HG03066 (cell line): ENCODE data around the gene SLC4A2.
A peak's percentile ranks its signal among the peaks of the same experiment; 100 is the strongest.
"Not testable (repeated sequence)": the region's sequence is repeated elsewhere in the genome, so short reads cannot be mapped to it uniquely, and the experiment has no call there.

Experiments used
- ATAC-seq: cut with Tn5 transposase; IDR thresholded peaks from one replicate; pipeline ENCODE4 v1.9.1; 2021; ENCODE audit warnings: low read depth; ENCODE audit not compliant: unreplicated experiment

Gene SLC4A2

DNA sequence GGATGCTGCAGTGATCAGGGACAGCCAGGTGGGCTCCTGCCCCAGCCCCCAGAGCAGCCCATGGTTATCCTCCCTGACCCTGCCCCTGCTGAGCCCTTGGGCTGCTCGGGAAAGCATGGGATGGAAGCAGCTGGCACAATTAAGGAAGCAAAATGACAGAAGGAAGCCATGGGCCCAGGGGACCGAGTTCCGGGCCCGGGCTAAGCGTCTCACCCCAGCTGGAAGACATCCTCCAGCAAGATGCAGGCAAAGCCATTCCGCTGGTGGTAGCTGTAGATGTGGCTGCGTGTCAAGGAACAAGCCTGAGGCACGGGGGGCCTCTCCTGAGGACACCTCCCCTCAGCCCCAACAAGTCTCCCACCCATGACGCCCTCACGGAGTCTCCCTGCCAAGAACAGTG, 36.2 kb upstream of the SLC4A2 start:
- ATAC-seq, result no peak

DNA sequence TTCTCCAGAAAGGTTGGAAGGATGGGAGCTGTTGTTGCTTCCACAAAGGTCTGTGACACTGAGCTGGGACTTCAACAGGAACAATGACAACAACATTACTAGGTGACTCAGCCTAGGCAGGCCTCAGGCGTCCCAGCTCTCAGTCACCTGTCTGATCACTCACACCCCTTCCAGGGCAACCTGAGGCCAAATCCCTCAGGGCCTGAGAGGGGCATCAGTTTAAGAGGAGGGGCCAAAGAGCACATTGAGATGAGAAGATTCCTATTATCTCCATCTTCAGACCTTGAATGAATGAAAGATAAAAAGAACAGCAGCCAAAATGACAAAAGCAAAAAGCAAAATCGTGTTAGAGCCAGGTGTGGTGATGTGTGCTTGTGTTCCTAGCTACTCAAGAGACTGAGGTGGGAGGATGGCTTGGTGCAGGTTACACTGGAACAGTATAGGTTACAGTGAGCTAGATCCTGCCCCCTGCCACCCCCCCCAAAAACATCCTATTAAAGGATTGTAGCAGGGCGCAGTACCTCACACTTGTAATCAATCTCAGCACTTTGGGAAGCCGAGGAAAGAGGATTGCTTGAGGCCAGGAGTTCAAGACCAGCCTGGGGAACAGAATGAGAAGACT, 34.8 kb upstream of the SLC4A2 start, which contains the start of gene ATG9B:
Gene ATG9B, minus strand, starts transcription at position 60 of the 622 bp plus-strand sequence. CDS start 71 bp downstream, outside the sequence.
- ATAC-seq, result no peak

DNA sequence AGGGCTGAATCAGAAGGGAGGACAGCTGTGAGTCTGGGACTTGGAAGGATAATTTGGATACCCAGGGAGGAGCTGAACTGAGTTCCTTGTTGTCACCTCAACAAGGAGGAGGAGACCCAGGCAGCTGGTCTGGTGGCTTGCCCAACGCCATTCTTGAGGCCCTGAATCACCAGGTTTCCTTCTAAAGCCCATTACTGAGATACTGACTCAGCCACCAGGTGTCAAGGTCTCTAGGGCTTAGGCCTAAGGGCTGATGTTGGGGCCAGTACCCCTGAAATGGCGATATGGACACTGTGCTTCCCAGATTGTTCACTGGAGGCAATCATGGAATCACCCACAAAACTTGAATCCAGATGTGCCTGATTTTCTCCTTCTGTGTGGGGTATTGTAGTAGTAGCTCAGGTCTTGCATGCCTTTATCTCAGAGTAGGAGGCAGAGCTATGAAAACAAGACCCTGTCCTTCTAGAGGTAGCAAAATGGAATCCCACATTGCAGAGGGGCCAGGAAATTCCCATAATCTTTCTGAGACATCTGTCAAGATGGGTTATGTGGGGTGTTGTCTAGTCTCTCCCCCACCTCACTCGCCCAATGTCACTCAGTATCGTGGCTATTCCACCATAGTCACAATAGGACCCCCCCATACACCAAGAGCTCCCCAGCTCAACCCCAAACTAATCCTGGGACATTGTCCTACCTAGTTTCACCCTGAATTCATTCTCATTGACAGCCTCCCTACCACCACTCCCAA, 33.3 kb upstream of the SLC4A2 start:
- no peak for ATAC-seq

DNA sequence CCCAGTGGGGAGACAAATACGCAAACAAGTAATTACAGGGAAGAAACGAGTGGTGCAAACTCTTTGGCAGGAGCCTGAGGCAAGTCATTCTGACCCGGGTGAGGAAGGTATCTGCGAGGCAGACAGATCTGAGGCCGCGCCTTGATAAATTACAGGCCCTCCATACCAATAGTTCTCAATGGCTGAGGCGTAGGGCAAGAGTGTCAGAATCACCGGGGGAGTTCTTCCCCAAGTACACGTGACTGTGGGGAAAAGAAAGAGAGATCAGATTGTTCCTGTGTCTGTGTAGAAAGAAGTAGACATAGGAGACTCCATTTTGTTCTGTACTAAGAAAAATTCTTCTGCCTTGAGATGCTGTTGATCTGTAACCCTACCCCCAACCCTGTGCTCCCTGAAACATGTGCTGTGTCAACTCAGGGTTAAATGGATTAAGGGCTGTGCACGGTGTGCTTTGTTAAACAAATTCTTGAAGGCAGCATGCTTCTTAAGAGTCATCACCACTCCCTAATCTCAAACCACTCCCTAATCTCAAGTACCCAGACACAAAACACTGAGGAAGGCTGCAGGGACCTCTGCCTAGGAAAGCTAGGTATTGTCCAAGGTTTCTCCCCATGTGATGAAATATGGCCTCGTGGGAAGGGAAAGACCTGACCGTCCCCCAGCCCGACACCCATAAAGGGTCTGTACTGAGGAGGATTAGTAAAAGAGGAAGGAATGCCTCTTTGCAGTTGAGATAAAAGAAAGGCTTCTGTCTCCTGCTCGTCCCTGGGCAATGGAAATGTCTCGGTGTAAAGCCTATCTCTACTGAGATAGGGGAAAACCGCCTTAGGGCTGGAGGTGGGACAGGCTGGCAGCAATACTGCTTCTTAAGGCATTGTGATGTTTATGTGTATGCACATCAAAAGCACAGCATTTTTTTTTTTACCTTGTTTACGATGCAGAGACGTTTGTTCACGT, 32.3 kb upstream of the SLC4A2 start:
- ATAC-seq, result not testable (repeated sequence)

DNA sequence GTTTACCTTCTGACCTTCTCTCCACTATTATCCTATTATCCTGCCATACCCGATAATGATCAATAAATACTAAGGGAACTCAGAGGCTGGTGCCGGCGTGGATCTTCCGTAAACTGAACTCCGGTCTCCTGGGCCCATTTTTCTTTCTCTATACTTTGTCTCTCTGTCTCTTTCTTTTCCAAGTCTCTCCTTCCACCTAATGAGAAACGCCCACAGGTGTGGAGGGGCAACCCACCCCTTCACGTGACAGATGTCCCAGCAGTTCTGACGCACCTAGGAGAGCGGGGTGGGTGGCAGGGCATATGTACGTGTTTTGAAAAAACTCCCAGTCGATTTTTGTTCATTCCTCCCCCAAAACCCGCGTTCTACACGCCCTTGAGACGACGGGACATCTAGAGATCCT, 31.7 kb upstream of the SLC4A2 start:
- peak; percentile 3 for ATAC-seq

DNA sequence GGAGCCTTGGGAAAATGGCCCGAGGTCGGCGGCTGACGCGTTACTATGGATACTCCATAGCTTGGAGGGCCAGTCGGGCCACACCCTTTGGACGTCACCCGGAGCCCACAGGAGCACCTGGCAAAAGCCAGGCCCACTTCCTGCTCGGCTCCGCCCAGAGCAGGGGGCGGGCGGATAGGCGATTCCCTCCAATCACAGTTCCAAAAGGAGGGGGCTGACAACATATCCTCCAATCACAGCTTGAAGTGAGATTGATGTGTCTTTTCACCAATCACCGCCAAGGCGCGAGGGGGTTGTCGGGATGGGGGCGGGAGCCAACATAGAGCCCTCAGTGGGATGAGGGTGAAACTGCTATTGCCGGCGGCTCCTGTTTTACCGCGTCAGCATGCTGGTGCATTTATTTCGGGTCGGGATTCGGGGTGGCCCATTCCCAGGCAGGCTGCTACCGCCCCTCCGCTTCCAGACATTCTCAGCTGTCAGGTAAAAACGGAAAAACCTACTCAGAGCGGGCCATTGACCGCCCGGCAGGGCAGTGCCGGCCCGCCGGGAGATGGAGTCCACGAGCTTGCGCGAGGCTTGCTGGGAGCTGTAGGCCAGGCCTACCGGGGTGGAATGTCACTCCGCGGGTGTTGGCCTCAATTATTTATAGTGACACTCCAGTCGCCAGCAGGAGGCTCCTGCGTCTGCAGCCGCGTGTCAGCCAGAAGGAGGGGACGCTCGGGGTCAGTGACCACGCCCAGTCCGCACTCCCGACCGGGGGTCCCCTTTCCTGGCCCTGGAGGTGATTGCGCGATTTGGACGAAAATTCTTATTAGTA, 31.1 kb upstream of the SLC4A2 start, which contains the start of gene ABCB8:
Gene ABCB8, plus strand, starts transcription at position 320 of the 817 bp plus-strand sequence. Its CDS starts 66 bp downstream, at position 386.
- peak; percentile 94 for ATAC-seq

DNA sequence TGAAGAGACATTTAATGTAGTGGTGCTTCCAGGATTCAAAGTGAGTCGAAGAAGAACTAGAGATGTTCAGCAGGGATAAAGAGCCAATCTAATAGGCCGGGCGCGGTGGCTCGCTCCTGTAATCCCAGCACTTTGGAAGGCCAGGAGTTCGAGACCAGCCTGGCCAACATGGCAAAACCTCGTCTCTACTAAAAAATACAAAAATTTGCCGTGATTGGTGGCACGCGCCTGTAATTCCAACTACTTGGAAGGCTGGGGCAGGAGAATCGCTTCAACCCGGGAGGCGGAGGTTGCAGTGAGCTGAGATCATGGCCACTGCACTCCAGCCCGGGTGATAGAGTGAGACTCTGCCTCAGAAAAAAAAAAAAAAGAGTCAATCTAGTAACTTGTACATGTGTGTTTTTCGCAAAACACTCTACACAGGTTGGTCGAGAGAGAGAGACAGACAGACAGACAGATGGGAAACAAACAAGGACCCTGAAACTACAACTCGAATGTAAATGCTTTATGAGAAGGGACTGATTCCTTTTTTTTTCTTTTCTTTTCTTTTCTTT, 30.4 kb upstream of the SLC4A2 start:
- ATAC-seq, result no peak

DNA sequence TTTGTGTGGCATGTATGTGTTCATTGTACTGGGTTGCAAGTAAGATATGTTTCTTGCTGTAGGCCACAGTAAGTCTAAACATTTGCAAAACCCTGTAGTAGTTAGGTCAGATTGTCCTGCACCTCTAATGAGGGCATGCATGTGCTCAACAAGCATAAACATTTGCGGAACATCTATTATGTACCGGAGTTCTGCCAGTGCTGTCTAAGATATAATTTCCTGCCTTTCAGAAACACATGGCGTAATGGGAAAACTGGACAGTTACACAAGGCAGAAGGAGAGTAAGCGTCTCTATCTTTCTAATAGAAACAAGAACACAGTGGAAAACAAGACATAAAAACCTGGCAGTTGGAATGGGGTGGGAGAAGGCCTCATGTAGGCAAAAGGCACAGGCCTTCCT, 28.4 kb upstream of the SLC4A2 start:
- ATAC-seq, result no peak

DNA sequence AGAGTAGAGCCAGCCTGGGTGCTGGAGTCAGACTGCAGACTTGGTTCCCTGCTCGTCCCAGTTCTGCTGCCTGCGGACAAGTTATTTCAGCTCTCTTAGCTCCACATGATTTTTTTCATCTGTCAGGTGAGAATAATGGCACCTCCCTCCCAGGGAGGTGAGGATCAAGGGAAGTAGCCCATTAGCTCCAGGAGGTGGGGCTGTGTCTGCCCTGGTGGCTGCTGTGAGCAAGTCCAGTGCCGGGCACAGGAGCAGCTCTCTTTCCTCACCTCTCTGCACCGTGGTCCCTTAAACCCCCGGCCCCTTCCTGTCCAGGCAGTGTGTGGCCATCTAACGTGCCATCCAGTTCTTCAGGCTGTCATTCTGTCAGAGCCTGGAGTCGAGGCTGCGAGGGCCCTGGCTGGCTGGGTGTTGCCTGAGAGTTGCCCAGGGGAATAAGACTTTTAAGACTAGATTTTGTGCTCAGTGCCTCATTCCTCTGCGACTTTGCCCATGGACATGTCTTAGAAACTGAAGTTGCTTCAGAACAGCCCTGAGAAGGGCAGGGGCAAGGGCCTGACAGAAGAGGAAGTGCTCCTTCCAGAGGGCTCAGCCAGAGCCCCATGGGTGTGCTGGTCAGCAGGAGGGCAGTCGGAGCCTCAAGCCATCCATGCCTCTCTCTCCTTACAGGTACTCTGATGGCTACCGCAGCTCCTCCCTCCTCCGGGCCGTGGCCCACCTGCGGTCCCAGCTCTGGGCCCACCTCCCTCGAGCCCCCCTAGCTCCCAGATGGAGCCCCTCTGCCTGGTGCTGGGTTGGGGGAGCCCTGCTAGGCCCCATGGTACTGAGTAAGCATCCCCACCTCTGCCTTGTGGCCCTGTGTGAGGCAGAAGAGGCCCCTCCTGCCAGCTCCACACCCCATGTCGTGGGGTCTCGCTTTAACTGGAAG, 26.2 kb upstream of the SLC4A2 start:
- no peak for ATAC-seq

DNA sequence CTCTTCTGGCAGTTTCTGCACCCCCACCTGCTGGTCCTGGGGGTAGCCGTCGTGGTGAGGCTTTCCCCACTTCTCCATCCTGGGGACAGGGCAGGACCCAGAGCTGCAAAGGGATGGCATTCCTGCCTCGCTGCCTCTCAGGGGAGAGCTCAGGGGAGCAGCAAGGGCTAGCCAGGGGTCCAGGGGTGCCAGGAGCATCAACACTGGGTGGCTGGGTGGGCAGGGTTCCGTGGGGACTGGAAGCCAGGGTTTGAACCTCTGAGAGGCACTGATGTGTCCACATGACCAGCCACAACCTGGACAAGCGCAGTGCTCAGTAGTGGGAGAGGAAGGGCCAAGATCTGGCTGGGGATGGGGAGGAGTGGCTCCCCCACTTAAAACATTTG, 25.5 kb upstream of the SLC4A2 start:
- no peak for ATAC-seq

DNA sequence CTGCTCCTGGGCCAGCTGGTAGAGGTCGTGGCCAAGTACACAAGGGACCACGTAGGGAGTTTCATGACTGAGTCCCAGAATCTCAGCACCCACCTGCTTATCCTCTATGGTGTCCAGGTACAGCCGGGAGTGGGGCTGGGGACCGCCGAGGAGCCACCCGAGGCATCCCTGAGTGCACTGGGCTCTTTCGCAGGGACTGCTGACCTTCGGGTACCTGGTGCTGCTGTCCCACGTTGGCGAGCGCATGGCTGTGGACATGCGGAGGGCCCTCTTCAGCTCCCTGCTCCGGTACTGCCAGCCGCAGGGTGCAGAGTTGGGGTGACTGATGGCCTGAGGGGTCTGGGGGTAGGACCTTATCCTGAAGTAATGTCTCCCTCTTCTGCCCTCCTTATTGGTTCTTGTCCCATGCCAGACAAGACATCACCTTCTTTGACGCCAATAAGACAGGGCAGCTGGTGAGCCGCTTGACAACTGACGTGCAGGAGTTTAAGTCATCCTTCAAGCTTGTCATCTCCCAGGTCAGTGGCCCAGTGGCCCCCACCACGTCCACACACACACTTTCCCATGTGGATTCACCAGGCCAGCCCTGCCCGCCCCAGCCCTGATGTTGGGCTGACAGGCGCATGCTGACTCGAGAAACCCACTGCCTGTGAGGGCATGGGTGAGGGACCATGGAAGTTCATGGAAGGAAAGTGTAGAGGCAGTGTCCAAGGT, 24.9 kb upstream of the SLC4A2 start:
- ATAC-seq, result no peak

DNA sequence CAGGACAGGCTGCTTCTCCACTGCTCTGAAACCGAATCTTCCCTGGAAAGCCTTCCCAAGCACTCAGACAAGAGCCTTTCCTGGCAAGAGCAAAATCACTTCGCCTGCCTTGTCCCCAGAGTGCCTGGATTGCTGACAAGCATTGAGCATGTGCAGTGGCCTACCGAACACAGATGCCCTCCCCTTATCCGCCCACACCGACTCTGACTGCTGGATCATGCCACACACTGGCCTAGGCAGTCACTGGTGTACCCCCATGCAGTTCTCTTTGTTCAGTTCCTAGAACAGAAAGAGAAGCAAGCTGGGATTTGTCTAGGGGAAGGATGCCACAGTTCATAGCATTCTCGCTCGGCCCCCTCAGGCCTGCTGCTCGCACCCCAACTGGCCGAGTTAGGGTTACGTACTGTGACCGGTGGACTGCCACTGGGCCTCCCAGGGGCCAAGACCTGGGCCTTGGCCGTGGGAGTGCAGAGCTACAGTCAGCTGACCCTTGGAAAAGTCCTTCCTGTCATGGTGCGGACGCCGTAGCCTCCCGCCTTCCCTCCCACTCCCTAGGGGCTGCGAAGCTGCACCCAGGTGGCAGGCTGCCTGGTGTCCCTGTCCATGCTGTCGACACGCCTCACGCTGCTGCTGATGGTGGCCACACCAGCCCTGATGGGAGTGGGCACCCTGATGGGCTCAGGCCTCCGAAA, 24.2 kb upstream of the SLC4A2 start:
- no peak for ATAC-seq

DNA sequence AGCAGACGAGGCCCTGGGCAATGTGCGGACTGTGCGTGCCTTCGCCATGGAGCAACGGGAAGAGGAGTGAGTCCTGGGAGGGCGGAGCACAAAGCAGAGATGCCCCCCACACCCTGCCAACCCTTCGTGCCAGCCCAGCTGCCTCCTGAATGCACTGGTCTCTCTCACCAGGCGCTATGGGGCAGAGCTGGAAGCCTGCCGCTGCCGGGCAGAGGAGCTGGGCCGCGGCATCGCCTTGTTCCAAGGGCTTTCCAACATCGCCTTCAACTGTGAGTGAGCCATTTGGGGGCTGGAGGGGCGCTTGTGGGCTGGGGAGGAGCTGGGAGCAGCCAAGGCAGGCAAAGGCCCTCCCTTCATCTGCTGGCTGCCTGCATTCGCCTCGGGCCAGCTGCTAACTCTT, 23.5 kb upstream of the SLC4A2 start:
- ATAC-seq, result no peak

DNA sequence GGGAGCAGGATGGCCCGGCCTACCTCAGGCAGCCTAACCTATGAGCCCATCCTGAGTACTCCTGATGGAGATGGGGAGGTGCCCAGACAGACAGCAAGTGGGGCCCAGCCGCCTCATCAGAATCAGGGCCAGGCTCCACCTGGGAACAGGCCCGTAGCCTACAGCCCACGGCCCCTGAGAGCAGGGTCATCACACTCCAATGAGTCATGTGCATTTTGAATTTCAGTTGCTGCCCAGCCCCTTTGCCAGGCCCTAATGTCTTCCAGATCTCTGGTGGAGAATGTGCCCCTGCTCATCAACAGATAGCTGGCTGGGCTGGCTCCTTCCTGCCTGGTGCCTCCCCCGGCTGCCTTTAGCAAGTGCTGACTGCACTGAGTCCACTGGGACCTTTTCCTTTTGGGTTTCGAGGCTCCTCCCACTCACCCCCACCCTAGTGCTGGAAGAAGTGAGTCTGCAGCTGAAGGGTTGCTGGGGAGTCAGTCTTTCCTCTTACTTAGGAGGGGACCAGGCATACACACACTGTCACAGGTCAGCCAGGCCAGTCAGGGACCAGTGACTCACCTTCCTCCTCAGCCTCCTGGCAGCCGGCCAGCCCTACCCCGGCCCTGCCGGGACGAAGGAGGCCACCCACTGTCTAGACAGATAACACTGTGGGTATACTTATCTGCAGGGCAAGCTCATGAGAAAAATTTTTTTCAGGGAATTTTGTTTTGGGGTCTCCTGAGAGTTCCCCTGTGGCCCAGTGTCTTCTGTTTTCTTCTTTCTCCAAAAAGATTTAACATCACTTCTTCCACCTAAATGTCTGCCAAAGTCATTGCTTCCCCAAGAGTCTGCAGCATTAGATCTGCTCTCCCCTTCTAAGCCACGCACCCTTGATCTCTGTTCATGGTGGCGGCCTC, 20.2 kb upstream of the SLC4A2 start:
- ATAC-seq, result peak; percentile 52

DNA sequence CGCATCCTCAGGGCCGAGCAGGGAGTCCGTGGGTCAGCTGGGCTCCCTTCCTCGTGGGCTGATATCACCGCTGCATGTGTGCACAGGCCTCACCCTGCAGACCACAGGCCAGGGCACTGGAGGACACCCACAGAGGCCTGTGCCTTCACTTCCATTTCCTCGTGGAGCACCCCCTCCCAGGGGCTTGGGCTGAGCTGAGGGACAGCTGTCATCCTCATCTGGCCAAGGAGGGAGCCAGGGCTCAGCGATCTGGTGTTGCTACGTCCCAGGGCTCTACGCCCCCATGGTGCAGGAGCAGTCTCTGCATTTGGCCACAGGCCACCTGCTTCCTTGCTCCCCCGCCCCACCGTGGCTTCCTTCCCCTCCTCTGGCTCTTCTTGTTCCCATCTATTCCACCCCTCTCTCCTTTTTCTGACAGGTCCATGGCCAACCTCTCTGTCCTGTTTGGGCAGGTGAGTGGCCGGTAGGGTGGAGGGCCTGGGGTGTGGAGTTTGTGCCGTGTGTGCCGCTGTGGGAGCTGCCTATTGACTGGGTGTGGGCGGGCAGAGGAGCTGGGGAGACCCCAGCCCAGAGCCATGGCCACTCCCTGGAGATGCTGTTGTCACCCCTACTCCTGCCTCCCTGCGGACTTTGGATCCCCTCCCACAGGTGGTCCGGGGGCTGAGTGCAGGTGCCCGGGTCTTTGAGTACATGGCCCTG, 19.4 kb upstream of the SLC4A2 start:
- ATAC-seq, result no peak
